8988T (cell line): ENCODE data around the gene MAP2.
A peak's percentile ranks its signal among the peaks of the same experiment; 100 is the strongest.
"Not testable (repeated sequence)": the region's sequence is repeated elsewhere in the genome, so short reads cannot be mapped to it uniquely, and the experiment has no call there.

Experiments used
- DNase-seq: peaks from one replicate; pipeline ENCODE4 v3.0.0; 2011

MAP2 gene

GRCh38 chr2:209476367-209477208, 52.7 kb downstream of the MAP2 start:
- no peak for DNase-seq

DNA sequence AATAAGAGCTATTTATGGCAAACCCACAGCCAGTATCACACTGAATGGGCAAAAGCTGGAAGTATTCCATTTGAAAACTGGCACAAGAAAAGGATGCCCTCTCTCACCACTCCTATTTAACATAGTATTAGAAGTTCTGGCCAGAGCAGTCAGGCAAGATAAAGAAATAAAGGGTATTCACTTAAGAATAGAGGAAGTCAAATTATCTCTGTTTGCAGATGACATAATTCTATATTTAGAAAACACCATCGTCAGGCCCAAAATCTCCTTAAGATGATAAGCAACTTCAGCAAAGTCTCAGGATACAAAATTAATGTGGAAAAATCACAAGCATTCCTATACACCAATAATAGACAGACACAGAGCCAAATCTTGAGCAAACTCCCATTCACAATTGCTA, 68.4 kb downstream of the MAP2 start:
- not testable (repeated sequence) for DNase-seq

DNA sequence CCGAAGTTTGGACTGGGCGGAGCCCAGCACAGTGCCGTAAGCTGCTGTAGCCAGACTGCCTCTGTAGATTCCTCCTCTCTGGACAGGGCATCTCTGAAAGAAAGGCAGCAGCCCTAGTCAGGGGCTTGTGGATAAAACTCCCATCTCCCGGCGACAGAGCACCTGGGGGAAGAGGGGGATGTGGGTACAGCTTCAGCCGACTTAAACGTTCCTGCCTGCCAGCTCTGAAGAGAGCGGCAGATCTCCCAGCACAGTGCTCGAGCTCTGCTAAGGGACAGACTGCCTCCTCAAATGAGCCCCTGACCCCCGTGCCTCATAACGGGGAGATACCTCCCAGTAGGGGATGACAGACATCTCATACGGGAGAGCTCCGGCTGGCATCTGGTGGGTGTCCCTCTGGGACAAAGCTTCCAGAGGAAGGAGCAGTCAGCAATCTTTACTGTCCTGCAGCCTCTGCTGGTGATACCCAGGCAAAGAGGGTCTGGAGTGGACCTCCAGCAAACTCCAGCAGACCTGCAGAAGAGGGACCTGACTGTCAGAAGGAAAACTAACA, 71.3 kb downstream of the MAP2 start:
- DNase-seq = not testable (repeated sequence)

DNA sequence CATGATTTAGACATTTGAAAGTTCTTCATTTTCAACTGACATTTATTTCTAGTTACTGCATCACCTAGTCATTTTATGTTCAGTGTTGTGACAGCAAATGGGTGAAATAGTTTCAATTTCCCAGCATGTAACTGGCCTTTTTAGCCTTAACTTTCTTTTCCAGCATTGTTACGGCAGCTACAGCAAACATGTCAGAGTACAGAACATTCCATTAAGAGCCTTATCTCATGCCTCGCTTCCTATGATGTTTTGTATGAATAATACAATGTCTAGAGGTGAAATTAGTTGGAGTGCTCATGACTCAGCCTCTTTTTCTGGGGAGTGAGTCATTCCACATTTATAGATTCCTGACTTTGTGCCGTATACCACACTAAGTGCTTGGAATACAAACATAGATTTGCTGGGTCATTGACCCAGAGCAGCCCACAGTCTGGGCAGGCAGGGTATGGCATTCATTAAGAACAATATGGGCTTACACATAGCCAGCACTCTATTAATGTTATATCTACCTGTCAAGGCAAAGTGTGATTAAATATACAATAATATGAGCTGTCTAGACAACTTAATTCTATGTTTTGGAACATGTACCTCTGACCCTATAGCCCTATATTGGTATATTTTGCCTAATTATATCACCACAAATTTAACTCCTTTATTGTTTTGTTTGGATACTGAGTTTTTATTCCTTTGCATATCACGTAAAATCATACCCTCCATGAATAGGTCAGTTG, 72.2 kb downstream of the MAP2 start:
- peak; percentile 8 for DNase-seq

GRCh38 chr2:209496586-209496982, 72.7 kb downstream of the MAP2 start:
- DNase-seq = no peak

DNA sequence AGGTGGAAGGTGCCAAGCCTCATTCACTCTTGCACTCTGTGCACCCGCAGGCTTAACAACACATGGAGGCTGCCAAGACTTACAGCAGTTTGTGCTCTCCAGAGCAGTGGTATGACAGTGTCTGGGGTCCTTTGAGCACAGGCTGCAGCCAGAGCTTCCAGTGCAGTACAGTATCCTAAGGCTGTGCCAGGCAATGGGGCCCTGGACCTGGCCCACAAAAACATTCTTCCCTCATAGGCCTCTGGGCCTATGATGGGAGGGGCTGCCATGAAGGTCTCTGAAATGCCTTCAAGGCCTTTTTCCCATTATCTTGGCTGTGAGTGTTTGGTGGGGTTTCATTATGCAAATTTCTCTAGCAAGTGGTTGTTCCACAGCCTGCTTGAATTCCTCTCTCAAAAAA, 74.8 kb downstream of the MAP2 start:
- no peak for DNase-seq

DNA sequence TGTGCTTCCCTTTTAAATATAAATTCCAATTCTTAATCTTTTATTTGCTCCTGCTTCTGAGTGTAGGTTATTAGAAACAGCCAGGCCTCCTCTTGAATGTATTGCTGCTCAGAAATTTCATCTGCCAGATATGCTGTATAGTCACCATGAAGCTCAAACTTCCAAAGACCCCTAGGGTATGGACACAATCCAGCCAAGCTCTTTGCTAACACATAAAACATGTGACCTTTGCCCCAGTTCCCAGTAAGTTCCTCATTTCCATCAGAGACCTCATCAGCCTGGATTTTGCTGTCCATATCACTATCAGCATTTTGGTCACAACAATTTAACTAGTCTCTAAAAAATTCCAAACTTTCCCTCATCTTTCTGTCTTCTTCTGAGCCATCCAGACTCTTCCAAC, 75.2 kb downstream of the MAP2 start:
- no peak for DNase-seq

GRCh38 chr2:209501579-209501978, 77.7 kb downstream of the MAP2 start:
- no peak for DNase-seq

DNA sequence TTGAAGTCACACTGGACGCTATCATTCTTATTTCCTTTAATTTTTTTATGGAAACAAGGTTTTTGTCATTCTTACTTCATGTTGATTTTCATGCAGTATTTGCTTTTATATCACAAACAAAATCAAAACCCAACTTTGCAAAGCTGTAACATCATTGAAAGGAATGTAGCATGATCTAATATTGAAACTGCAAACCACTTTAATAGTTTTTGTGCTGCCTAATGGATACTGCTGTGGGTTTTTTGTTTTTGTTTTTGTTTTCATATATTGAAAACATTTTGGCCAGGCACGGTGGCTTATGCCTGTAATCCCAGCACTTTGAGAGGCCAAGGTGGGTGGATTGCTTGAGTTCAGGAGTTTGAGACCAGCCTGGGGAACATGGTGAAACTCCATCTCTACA, 81.6 kb downstream of the MAP2 start:
- no peak for DNase-seq

DNA sequence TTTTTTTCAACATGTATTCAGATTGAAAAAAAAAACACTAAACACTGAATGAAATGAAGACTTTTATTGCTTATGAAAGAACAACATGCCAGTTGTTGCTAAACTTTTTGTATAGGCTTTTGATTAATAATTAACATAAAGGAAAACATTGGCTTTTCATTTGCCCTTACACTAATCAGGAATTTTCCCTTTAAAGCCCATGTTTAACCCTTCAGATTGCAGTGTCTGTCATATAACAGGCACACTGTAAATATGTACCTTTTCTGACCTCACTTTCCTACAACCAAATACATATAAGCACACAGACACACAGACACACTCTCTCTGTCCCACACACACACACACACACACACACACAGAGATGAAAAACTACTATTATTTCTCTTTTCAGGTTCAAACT, 84.4 kb downstream of the MAP2 start:
- no peak for DNase-seq

DNA sequence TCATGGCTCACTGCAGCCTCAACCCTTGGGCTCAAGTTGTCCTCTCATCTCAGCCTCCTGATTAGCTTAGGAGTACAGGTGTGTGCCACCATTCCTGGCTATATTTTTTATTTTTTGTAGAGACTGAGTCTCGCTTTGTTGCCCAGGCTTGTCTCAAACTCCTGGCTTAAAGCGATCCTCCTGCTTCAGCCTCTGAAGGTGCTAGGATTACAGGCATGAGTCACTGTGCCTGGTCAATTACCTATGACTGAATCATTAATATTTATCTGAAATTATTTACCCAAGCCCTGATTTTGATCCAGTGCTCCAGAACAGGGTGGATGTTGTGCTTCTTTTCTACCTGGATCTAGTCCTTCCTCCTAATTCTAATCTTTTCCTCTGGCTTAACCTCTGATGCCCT, 87.8 kb downstream of the MAP2 start:
- no peak for DNase-seq

GRCh38 chr2:209512971-209513370, 89.1 kb downstream of the MAP2 start:
- DNase-seq = no peak

DNA sequence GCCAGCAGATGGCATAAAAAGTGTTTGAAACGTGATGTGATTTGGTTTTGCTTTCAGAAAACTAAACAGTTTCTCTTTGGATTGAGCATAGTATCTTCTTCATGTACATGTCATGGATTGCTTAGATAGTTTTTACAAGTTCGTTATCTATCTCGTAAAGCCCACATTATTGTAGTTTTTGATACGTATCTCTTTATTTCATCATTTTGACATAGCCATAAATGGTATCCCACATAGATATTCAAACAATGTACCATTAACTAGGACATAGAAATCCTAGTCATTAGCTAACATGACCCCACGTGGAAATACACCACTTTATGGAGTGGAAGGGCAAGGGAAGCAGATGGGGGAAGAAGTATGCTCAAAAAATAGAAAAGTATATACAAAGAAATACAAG, 93.6 kb downstream of the MAP2 start:
- no peak for DNase-seq

DNA sequence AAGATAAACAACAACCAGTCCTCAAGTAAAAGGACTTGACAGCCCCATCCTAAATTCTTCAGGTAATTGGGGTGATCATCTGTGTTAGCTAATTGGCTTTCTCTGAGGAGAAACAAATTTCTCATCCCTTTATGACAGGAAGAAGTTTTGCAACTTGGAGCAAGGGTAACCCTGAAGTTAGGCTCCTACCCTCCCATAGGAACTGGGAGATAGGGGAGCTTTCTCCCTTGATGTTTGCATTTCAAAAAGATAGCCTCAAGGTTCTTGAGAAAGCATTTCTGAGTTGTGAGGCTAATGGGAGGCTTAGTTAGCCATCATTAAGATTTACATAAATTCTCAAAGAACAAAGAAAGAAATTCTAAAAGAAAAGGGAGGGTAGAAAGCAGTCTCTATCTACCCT, 95.4 kb downstream of the MAP2 start:
- no peak for DNase-seq

- DNase-seq = no peak
Measured at GRCh38 chr2:209519906-209520305, 96.1 kb downstream of the MAP2 start.

- no peak for DNase-seq
Measured at GRCh38 chr2:209523041-209523740, 99.3 kb downstream of the MAP2 start.

DNA sequence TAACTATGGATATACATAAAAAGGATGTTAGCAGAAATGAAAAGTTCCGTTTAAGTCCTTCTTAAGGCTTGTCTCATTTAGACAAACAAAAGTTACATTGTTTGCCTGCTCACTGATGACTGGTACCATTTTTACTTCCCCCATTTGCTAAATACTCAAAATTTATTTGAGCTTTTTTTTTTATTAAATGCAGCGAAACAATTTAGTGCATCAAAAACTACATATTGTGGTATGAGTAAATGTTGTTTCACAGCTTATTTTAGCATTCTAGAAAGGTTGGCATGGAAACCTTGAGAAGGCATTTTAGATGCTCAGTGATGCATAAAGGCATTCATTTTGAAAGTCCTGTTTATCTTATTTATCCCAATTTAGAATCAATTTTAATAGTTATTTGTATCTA, 100.0 kb downstream of the MAP2 start:
- no peak for DNase-seq

DNA sequence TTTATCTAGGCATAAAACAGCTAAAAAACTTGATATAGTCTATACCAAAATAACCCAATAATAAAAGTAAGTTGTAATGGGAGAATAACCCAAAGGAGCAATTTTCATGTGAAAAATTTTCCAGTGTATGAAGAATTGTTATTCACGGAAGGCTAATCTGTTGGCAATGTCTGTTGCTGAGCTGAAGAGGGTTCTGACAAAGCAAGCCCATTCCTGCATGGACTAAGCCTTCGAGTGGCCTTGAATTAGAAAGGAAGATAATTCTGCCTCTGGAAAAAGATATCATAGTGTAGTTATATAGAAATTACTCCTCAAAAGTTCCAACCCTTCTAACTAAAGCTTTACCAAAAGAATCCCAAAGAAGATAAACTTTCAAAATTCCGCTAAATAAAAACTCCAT, 101.5 kb downstream of the MAP2 start:
- DNase-seq = no peak

DNA sequence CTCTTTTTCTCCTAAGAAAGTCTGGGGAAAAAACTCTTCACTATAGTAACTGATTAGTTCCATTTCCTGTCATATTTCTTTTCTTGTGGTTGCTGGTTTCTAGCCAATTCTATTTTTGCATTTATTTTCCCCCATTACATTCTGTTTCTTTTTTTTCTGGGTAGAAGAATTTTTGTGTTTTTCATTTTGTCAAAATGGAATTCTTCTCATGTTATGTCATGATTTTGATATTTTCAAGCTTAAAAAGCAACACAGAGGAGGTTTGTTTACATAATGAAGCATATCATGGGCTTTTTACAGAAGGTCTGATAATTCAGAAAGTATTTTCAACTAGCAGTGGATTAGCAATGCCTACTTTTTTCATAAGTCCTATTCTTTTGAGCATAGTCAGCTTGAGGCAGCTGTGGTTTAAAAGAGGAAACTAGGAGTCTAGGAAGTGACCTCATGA, 102.0 kb downstream of the MAP2 start:
- no peak for DNase-seq

DNA sequence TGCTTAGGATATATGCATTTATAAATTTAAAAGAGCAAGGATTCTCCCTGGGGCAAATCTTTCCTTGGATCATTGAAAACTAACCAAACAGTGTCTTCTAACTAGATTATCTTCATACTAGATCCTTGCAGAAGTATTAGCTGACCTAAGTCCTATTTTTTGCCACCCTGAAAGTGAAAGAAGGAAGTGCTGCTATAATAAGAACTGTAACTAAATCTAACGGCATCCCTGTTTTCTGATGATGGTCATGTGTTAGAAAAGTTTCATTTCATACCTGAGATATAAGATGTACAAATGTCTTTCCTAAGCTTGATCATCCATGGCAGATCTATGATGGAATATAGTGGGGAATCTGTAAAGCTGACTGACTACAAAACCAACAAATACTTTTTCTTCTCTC, 102.7 kb downstream of the MAP2 start:
- no peak for DNase-seq

- no peak for DNase-seq
Measured at GRCh38 chr2:209529579-209529978, 105.7 kb downstream of the MAP2 start.

GRCh38 chr2:209532321-209532720, 108.5 kb downstream of the MAP2 start:
- DNase-seq = no peak

GRCh38 chr2:209533391-209533790, 109.5 kb downstream of the MAP2 start:
- no peak for DNase-seq
